GM19372 (cell line): Measurements from ENCODE around the gene VTCN1.
"Not testable (repeated sequence)": the region's sequence is repeated elsewhere in the genome, so short reads cannot be mapped to it uniquely, and the experiment has no call there.

ENCODE experiments used
- ATAC-seq: cut with Tn5 transposase; IDR thresholded peaks from one replicate; pipeline ENCODE4 v1.9.1; 2021; ENCODE audit warnings: mild to moderate bottlenecking, low read depth, moderate library complexity; ENCODE audit not compliant: unreplicated experiment

The VTCN1 gene

GRCh38 chr1:117210831-117211261, at the start of gene VTCN1:
VTCN1 (minus strand) TSS chr1:117210927; CDS start chr1:117210855, 72 bp downstream.
- ATAC-seq, result no peak

GRCh38 chr1:117258791-117259190, 48.1 kb upstream of the VTCN1 start:
- ATAC-seq, result no peak

- ATAC-seq, result not testable (repeated sequence)
These were observed 47.3 kb upstream of the VTCN1 start for GRCh38 chr1:117258075-117258474.

GRCh38 chr1:117257291-117257690, 46.6 kb upstream of the VTCN1 start:
- no peak for ATAC-seq

- no peak for ATAC-seq
These were observed 39.4 kb upstream of the VTCN1 start for GRCh38 chr1:117250061-117250606.

GRCh38 chr1:117244971-117245370, 34.2 kb upstream of the VTCN1 start:
- no peak for ATAC-seq

- ATAC-seq, result no peak
These were observed 33.6 kb upstream of the VTCN1 start for GRCh38 chr1:117244306-117244705.

GRCh38 chr1:117241512-117241911, 30.8 kb upstream of the VTCN1 start:
- ATAC-seq, result no peak

GRCh38 chr1:117240547-117240946, 29.8 kb upstream of the VTCN1 start:
- no peak for ATAC-seq

- ATAC-seq, result no peak
These were observed 28.7 kb upstream of the VTCN1 start for GRCh38 chr1:117239467-117239866.

GRCh38 chr1:117237726-117238381, 27.1 kb upstream of the VTCN1 start:
- no peak for ATAC-seq

- no peak for ATAC-seq
These were observed 25.2 kb upstream of the VTCN1 start for GRCh38 chr1:117235863-117236465.

- ATAC-seq, result no peak
These were observed 21.8 kb upstream of the VTCN1 start for GRCh38 chr1:117232531-117232930.

GRCh38 chr1:117231748-117232373, 21.1 kb upstream of the VTCN1 start:
- no peak for ATAC-seq

- no peak for ATAC-seq
These were observed 20.6 kb upstream of the VTCN1 start for GRCh38 chr1:117231312-117231711.

- ATAC-seq, result no peak
These were observed 18.5 kb upstream of the VTCN1 start for GRCh38 chr1:117229217-117229616.

GRCh38 chr1:117225931-117226330, 15.2 kb upstream of the VTCN1 start:
- ATAC-seq, result no peak

- ATAC-seq, result no peak
These were observed 6.0 kb upstream of the VTCN1 start for GRCh38 chr1:117216718-117217117.

GRCh38 chr1:117215733-117216462, 5.2 kb upstream of the VTCN1 start:
- ATAC-seq, result no peak

- no peak for ATAC-seq
These were observed 4.3 kb upstream of the VTCN1 start for GRCh38 chr1:117215019-117215418.

GRCh38 chr1:117213046-117213445, 2.3 kb upstream of the VTCN1 start:
- ATAC-seq, result no peak
